GF-D8 (cell line): ENCODE measurements around the gene PYGM.

ENCODE experiments used
- DNase-seq: peaks from one replicate; lab custom pipeline; 2025; lab: John Stamatoyannopoulos, UW

Gene PYGM

GRCh38 chr11:64735725-64736259 is 24.0 kb downstream of the PYGM start:
- no peak for DNase-seq

GRCh38 chr11:64734811-64735724 is 24.7 kb downstream of the PYGM start:
- DNase-seq: no peak

GRCh38 chr11:64731601-64732000 is 28.2 kb downstream of the PYGM start:
- no peak for DNase-seq

GRCh38 chr11:64729851-64730382 is 29.9 kb downstream of the PYGM start:
- DNase-seq: no peak

- no peak for DNase-seq
Measured at GRCh38 chr11:64728757-64729365, 30.9 kb downstream of the PYGM start.

- DNase-seq: no peak
Measured at GRCh38 chr11:64726867-64727530, 32.8 kb downstream of the PYGM start.

GRCh38 chr11:64726211-64726641 is 33.5 kb downstream of the PYGM start:
- no peak for DNase-seq

GRCh38 chr11:64724863-64725532 is 34.8 kb downstream of the PYGM start:
- DNase-seq: no peak

GRCh38 chr11:64723907-64724862 is 35.6 kb downstream of the PYGM start:
- DNase-seq: no peak

GRCh38 chr11:64723117-64723906 is 36.5 kb downstream of the PYGM start, which contains the start of gene NRXN2:
Gene NRXN2, minus strand, starts transcription at chr11:64723197. Its CDS starts 9,498 bp downstream, at chr11:64713699.
- no peak for DNase-seq

- DNase-seq: no peak
Measured at GRCh38 chr11:64722141-64723065, 37.4 kb downstream of the PYGM start.

- no peak for DNase-seq
Measured at GRCh38 chr11:64721359-64721699, 38.4 kb downstream of the PYGM start.

- no peak for DNase-seq
Measured at GRCh38 chr11:64720640-64721358, 39.0 kb downstream of the PYGM start.

- no peak for DNase-seq
Measured at GRCh38 chr11:64720167-64720566, 39.6 kb downstream of the PYGM start.

- DNase-seq: no peak
Measured at GRCh38 chr11:64719406-64719805, 40.4 kb downstream of the PYGM start.

GRCh38 chr11:64718780-64719124 is 41.0 kb downstream of the PYGM start:
- DNase-seq: no peak

GRCh38 chr11:64718084-64718779 is 41.5 kb downstream of the PYGM start:
- DNase-seq: no peak

- no peak for DNase-seq
Measured at GRCh38 chr11:64717268-64717578, 42.6 kb downstream of the PYGM start.
